Measurements from ENCODE around the gene LPP.

The LPP gene

GRCh38 chr3:188267790-188268335 is 113.9 kb downstream of the LPP start:
- Histone ChIP-seq H4K20me1 (ENCODE audit: control insufficient read depth, insufficient read depth, low read depth, low read length) (0 out of 2 replicates have a peak, but pooled peaks cover 4% of the 10 kb centered on the region), H3K4me3 (ENCODE audit: low read length) (no peak overlapping the region), H3F3A (ENCODE audit: control insufficient read depth, insufficient read depth) (0 out of 2 replicates have a peak, but pooled peaks cover 2% of the 10 kb centered on the region), H3K79me2 (ENCODE audit: control insufficient read depth, low read length) (peaks cover 93% of the 10 kb centered on the region), H3K9me2 (replicated peaks; ENCODE audit: control insufficient read depth, low read length) (no peaks in the 10 kb centered on the region), H3K4me2 (ENCODE audit: low read length) (no peak overlapping the region), H3K9me3 (ENCODE audit: control insufficient read depth, insufficient read depth, low read length) (no peaks in the 10 kb centered on the region), H3K36me3 (ENCODE audit: control insufficient read depth, low read length) (peaks cover 27% of the 10 kb centered on the region), H3K27me3 (ENCODE audit: control insufficient read depth, low read length) (no peaks in the 10 kb centered on the region), H3K27ac (ENCODE audit: low read depth, low read length) (no peak overlapping the region), H3K4me1 (ENCODE audit: control insufficient read depth, low read length) (peaks cover 78% of the 10 kb centered on the region)
- TF ChIP-seq CTCF (IDR thresholded peaks at IDR 0.05; ENCODE audit: low read depth, low read length, poor library complexity, severe bottlenecking) (no peak), EZH2phosphoT487 (IDR thresholded peaks at IDR 0.05; ENCODE audit: borderline replicate concordance, low read length) (no peak)

GRCh38 chr3:188268336-188268735 is 114.4 kb downstream of the LPP start:
- Histone ChIP-seq H3K79me2 (ENCODE audit: control insufficient read depth, low read length) (peaks cover 93% of the 10 kb centered on the region), H3K36me3 (ENCODE audit: control insufficient read depth, low read length) (peaks cover 29% of the 10 kb centered on the region), H3K4me3 (ENCODE audit: low read length) (no peak overlapping the region), H3K4me1 (ENCODE audit: control insufficient read depth, low read length) (peaks cover 78% of the 10 kb centered on the region), H3K9me3 (ENCODE audit: control insufficient read depth, insufficient read depth, low read length) (no peaks in the 10 kb centered on the region), H3K9me2 (replicated peaks; ENCODE audit: control insufficient read depth, low read length) (no peaks in the 10 kb centered on the region), H3K4me2 (ENCODE audit: low read length) (no peak overlapping the region), H3F3A (ENCODE audit: control insufficient read depth, insufficient read depth) (0 out of 2 replicates have a peak, but pooled peaks cover 2% of the 10 kb centered on the region), H3K27me3 (ENCODE audit: control insufficient read depth, low read length) (no peaks in the 10 kb centered on the region), H4K20me1 (ENCODE audit: control insufficient read depth, insufficient read depth, low read depth, low read length) (0 out of 2 replicates have a peak, but pooled peaks cover 4% of the 10 kb centered on the region), H3K27ac (ENCODE audit: low read depth, low read length) (no peak overlapping the region)
- TF ChIP-seq CTCF (IDR thresholded peaks at IDR 0.05; ENCODE audit: low read depth, low read length, poor library complexity, severe bottlenecking), result no peak
- TF ChIP-seq EZH2phosphoT487 (IDR thresholded peaks at IDR 0.05; ENCODE audit: borderline replicate concordance, low read length), result no peak

- peaks cover 90% of the 10 kb centered on the region for H3K79me2 ChIP-seq (ENCODE audit: control insufficient read depth, low read length)
Observed at GRCh38 chr3:188269040-188269439, 115.1 kb downstream of the LPP start.

More at GRCh38 chr3:188269040-188269439, 115.1 kb downstream of the LPP start:
- Histone ChIP-seq H3K27ac (ENCODE audit: low read depth, low read length) (no peak overlapping the region), H4K20me1 (ENCODE audit: control insufficient read depth, insufficient read depth, low read depth, low read length) (0 out of 2 replicates have a peak, but pooled peaks cover 4% of the 10 kb centered on the region), H3K4me2 (ENCODE audit: low read length) (no peak overlapping the region), H3K9me2 (replicated peaks; ENCODE audit: control insufficient read depth, low read length) (no peaks in the 10 kb centered on the region), H3K4me3 (ENCODE audit: low read length) (no peak overlapping the region), H3K9me3 (ENCODE audit: control insufficient read depth, insufficient read depth, low read length) (no peaks in the 10 kb centered on the region), H3K4me1 (ENCODE audit: control insufficient read depth, low read length) (peaks cover 75% of the 10 kb centered on the region), H3F3A (ENCODE audit: control insufficient read depth, insufficient read depth) (0 out of 2 replicates have a peak, but pooled peaks cover 2% of the 10 kb centered on the region), H3K27me3 (ENCODE audit: control insufficient read depth, low read length) (no peaks in the 10 kb centered on the region), H3K36me3 (ENCODE audit: control insufficient read depth, low read length) (peaks cover 29% of the 10 kb centered on the region)
- TF ChIP-seq CTCF (IDR thresholded peaks at IDR 0.05; ENCODE audit: low read depth, low read length, poor library complexity, severe bottlenecking), result no peak
- no peak for TF ChIP-seq EZH2phosphoT487 (IDR thresholded peaks at IDR 0.05; ENCODE audit: borderline replicate concordance, low read length)
